Duodenal mucosa (tissue), 2 donors: ENCODE data around the gene HAUS7.

Experiments
- H3K27ac ChIP-seq: one replicate; pipeline ENCODE4 v1.7.0; 2013; ENCODE audit warnings: low read depth, low read length
- H3K27me3 ChIP-seq, 2 donors: one replicate each; pipeline ENCODE4 v1.7.0; 2013; ENCODE audit warnings: low read length in 2 of 2, control low read depth in 1 of 2; ENCODE audit not compliant: insufficient read depth in 2 of 2, control insufficient read depth in 1 of 2
- H3K36me3 ChIP-seq, 2 donors: one replicate each; pipeline ENCODE4 v1.7.0; 2013; ENCODE audit warnings: low read length in 2 of 2, control low read depth in 1 of 2; ENCODE audit not compliant: insufficient read depth in 2 of 2, control insufficient read depth in 1 of 2
- H3K4me1 ChIP-seq, 2 donors: one replicate each; pipeline ENCODE4 v1.7.0; 2013; ENCODE audit warnings: low read length in 2 of 2, control low read depth in 1 of 2; ENCODE audit not compliant: insufficient read depth in 2 of 2, control insufficient read depth in 1 of 2
- H3K4me3 ChIP-seq, 2 donors: one replicate each; pipeline ENCODE4 v1.7.0; 2013; ENCODE audit warnings: low read length in 2 of 2, low read depth in 1 of 2
- H3K9ac ChIP-seq, 2 donors: one replicate each; pipeline ENCODE4 v1.7.0; 2013; ENCODE audit warnings: low read length in 2 of 2, low read depth in 1 of 2
- H3K9me3 ChIP-seq, 2 donors: one replicate each; pipeline ENCODE4 v1.7.0; 2013; ENCODE audit warnings: low read length in 2 of 2, control low read depth in 1 of 2; ENCODE audit not compliant: control insufficient read depth in 1 of 2

The HAUS7 gene

GRCh38 chrX:153491918-153492317 lies 21.5 kb upstream of the HAUS7 start:
- Histone ChIP-seq H3K27me3 (no peaks in the 10 kb centered on the region), H3K27ac (no peak overlapping the region), H3K36me3 (no peaks in the 10 kb centered on the region), H3K9ac (no peak overlapping the region), H3K4me1 (no peaks in the 10 kb centered on the region), H3K4me3 (no peak overlapping the region), H3K9me3 (no peaks in the 10 kb centered on the region)

GRCh38 chrX:153491351-153491914 lies 21.1 kb upstream of the HAUS7 start:
- no peaks in the 10 kb centered on the region for H3K36me3 ChIP-seq
- no peak overlapping the region for H3K9ac ChIP-seq
- no peak overlapping the region for H3K27ac ChIP-seq
- no peak overlapping the region for H3K4me3 ChIP-seq
- no peaks in the 10 kb centered on the region for H3K4me1 ChIP-seq
- no peaks in the 10 kb centered on the region for H3K27me3 ChIP-seq
- H3K9me3 ChIP-seq: no peaks in the 10 kb centered on the region

GRCh38 chrX:153490217-153490930 lies 20.0 kb upstream of the HAUS7 start:
- H3K36me3 ChIP-seq: no peaks in the 10 kb centered on the region
- no peaks in the 10 kb centered on the region for H3K9me3 ChIP-seq
- no peak overlapping the region for H3K4me3 ChIP-seq
- H3K9ac ChIP-seq: no peak overlapping the region
- H3K4me1 ChIP-seq: no peaks in the 10 kb centered on the region
- H3K27me3 ChIP-seq: no peaks in the 10 kb centered on the region
- no peak overlapping the region for H3K27ac ChIP-seq

- Histone ChIP-seq H3K27me3 (no peaks in the 10 kb centered on the region), H3K4me3 (no peak overlapping the region), H3K36me3 (no peaks in the 10 kb centered on the region), H3K4me1 (no peaks in the 10 kb centered on the region), H3K27ac (no peak overlapping the region), H3K9ac (no peak overlapping the region), H3K9me3 (no peaks in the 10 kb centered on the region)
These were observed 18.0 kb upstream of the HAUS7 start for GRCh38 chrX:153488231-153488914.

- H3K4me1 ChIP-seq: no peaks in the 10 kb centered on the region
These were observed 17.3 kb upstream of the HAUS7 start for GRCh38 chrX:153487590-153488071.

GRCh38 chrX:153486171-153486570 lies 15.8 kb upstream of the HAUS7 start:
- H3K36me3 ChIP-seq: no peaks in the 10 kb centered on the region
- no peaks in the 10 kb centered on the region for H3K4me1 ChIP-seq
- no peak overlapping the region for H3K4me3 ChIP-seq
- no peak overlapping the region for H3K27ac ChIP-seq
- H3K27me3 ChIP-seq: no peaks in the 10 kb centered on the region
- H3K9ac ChIP-seq: no peak overlapping the region
- no peaks in the 10 kb centered on the region for H3K9me3 ChIP-seq

More at GRCh38 chrX:153487590-153488071, 17.3 kb upstream of the HAUS7 start:
- Histone ChIP-seq H3K9ac (no peak overlapping the region), H3K4me3 (no peak overlapping the region), H3K9me3 (no peaks in the 10 kb centered on the region), H3K27ac (no peak overlapping the region), H3K36me3 (no peaks in the 10 kb centered on the region), H3K27me3 (no peaks in the 10 kb centered on the region)

GRCh38 chrX:153485396-153486080 lies 15.2 kb upstream of the HAUS7 start:
- Histone ChIP-seq H3K9me3 (no peaks in the 10 kb centered on the region), H3K27me3 (no peaks in the 10 kb centered on the region), H3K4me3 (no peak overlapping the region), H3K27ac (no peak overlapping the region), H3K36me3 (no peaks in the 10 kb centered on the region), H3K4me1 (no peaks in the 10 kb centered on the region), H3K9ac (no peak overlapping the region)

GRCh38 chrX:153482376-153483015 lies 12.1 kb upstream of the HAUS7 start:
- Histone ChIP-seq H3K36me3 (no peaks in the 10 kb centered on the region), H3K27me3 (no peaks in the 10 kb centered on the region), H3K27ac (no peak overlapping the region)

GRCh38 chrX:153481043-153481442 lies 10.7 kb upstream of the HAUS7 start:
- H3K9ac ChIP-seq: no peak overlapping the region
- no peaks in the 10 kb centered on the region for H3K27me3 ChIP-seq
- no peak overlapping the region for H3K4me3 ChIP-seq
- no peaks in the 10 kb centered on the region for H3K4me1 ChIP-seq
- H3K36me3 ChIP-seq: no peaks in the 10 kb centered on the region
- no peaks in the 10 kb centered on the region for H3K9me3 ChIP-seq
- no peak overlapping the region for H3K27ac ChIP-seq

More at GRCh38 chrX:153482376-153483015, 12.1 kb upstream of the HAUS7 start:
- Histone ChIP-seq H3K4me1 (no peaks in the 10 kb centered on the region), H3K9me3 (no peaks in the 10 kb centered on the region), H3K9ac (no peak overlapping the region), H3K4me3 (no peak overlapping the region)
